Middle frontal gyrus (tissue), 1 donor: ENCODE results near the gene THSD7B.
"Not testable (repeated sequence)": the region's sequence is repeated elsewhere in the genome, so short reads cannot be mapped to it uniquely, and the experiment has no call there.

Experiments used
- DNase-seq: peaks from one replicate; pipeline ENCODE4 v3.0.0-alpha.2; 2015; ENCODE audit warnings: low spot score; ENCODE audit errors: extremely low spot score

The THSD7B gene

GRCh38 chr2:136935119-136935518, 169.8 kb downstream of the THSD7B start:
- DNase-seq = no peak

DNA sequence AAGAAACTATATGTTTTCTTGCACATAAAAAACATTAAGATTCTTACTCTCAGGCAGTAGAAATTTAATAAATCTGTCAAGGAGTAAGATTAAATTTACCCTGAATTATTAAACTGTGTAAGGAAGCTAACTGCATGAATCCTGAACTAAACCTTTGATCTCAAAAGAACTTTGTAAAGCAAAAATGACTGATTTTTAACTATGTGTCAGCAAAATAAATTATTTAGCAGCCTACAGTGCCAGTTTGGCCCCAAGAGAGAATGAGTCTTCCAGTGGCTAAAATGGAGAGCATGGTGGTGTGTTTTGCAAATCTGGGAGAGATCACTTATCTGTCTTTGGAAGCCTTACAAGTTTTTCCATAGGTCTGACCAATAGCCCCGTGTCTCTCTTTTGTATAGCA, 190.7 kb downstream of the THSD7B start:
- no peak for DNase-seq

- DNase-seq = no peak
Observed at GRCh38 chr2:136957044-136957443, 191.7 kb downstream of the THSD7B start.

DNA sequence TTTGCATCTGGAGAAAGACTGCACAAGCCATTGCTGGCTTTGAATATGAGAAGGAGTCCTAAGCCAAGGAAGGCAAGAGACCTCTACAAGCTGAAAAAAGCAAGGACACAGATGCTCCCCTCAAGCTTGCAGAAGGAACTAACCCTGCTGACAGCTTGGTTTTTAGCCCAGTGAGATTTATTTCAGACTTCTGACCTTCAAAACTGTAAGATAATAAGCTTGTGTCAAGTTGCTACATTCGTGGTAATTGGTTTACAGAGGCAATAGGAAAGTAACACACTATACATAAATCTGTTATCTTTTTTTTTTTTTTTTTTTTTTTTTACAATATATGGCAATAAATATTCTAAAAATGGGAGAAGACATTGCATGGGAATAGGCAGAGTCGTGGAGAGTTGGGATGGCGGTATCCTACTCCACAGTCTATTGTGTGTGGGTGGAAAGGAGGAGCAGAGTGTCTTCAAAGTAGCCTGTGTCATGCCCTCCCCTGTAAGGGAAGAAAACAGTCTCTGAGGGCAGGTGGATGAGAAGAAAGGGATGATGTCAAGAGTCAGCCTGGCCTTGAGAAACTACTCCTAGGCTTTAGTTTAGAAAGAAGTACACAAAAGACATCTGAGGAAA, 196.9 kb downstream of the THSD7B start:
- no peak for DNase-seq

DNA sequence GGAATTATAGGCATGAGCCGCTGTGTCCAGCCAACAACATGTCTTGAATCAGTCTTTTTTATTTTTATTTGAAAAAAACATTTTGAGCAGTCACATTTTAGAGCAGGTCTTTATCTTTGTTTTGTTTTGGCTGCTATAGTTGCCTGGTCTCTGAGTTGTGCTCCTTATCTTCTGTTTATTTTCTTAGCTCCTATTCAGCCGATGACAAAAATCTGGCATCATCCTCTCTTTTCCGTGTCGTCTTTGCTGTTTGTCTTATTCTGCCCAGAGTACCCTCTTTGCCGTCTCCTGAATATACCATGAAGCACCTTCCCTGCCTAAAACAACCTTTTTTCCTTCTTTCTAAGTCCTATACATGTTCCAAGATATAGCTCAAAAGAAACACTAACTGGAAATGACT, 201.1 kb downstream of the THSD7B start:
- no peak for DNase-seq

- DNase-seq = no peak
Observed at GRCh38 chr2:136980303-136980702, 215.0 kb downstream of the THSD7B start.

DNA sequence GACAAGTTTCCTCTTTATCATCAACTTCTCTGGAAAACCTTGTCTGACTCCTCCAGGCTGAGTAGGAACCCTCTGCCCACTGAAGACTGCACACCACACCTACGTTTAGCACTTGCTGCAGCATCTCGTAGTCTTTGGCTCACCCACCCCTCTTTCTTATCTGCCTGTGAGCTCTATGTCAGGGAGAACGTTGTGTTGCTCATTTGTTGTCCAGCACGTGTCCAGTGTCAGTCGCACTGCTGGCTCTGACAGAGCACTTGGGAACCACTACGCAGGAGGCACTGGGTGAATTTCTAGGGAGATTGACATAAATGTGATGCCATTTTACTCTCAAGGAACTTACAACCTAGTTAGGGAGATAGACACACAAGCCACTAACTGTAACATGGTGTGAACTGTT, 216.3 kb downstream of the THSD7B start:
- DNase-seq = not testable (repeated sequence)

GRCh38 chr2:136985044-136985443, 219.7 kb downstream of the THSD7B start:
- no peak for DNase-seq

DNA sequence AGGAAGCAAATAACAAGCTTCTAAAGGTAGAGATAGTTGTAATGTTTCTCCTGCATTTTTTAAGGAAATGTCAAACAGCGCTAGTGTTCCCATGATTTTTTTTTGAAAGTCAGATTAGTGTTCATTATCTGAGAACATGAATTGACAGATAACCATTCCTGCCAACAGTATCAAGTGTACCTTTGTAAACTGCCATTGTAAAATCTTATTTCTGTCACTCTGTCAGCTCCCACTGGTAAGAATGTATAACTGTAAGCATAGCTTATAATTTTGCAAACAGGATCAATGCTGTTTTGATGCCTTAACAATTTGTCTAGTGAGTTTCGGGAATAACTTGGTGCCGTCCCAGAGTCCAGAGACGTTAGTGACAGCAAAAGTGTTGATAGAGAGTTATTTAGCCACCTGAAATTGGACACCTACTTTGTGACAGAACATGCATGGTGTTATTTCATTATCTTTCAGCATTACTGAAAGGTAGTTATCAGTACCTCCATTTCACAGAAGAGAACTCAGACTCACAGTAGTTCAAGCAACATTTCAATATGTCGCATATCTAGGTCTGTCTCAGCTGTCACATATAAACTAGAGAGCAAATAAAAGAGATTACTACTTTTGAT, 221.4 kb downstream of the THSD7B start:
- no peak for DNase-seq

GRCh38 chr2:136990316-136990715, 225.0 kb downstream of the THSD7B start:
- no peak for DNase-seq

- no peak for DNase-seq
Observed at GRCh38 chr2:136994793-136995192, 229.4 kb downstream of the THSD7B start.

- no peak for DNase-seq
Observed at GRCh38 chr2:136997557-136997956, 232.2 kb downstream of the THSD7B start.

DNA sequence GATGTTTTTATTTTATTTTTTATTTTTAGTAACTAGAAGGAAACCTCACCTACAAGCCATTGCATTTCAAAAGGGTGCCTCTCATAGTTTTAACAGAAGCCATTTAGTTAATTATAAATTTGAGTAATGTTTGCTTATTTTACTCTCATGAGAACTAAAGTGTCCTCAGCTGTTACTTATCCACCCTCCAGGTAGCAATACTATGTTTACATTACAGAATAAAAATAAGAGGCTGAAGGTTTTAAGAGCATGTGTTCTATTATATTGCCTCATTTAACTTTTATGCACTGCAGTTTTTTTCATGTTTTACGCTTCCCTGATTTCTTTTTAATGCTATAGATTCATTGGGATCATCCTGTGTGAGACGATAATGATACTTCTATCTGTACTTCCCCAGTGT, 235.5 kb downstream of the THSD7B start:
- DNase-seq = no peak

- DNase-seq = no peak
Observed at GRCh38 chr2:137002896-137003295, 237.6 kb downstream of the THSD7B start.

- no peak for DNase-seq
Observed at GRCh38 chr2:137005210-137005609, 239.9 kb downstream of the THSD7B start.

- DNase-seq = no peak
Observed at GRCh38 chr2:137007938-137008337, 242.6 kb downstream of the THSD7B start.

DNA sequence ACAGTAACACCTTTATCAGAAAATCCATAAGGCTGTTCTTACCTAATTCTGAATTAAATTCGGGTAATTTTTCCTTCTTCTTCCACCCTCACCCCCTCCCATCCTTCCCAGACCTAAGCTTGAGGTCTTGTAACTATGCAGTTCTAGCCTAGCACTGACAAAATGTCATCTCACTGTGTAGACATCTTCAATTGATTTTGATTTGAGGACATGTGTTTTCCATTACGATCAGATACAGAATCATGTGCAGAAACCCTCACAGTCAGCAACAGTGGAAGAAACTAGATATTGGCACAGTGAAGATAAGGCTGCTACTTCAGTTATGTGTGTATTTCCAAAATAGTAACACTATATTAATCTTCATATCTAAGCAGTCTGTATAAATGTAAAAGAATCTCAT, 244.6 kb downstream of the THSD7B start:
- no peak for DNase-seq

- DNase-seq = no peak
Observed at GRCh38 chr2:137020452-137021196, 255.3 kb downstream of the THSD7B start.

GRCh38 chr2:137021763-137022162, 256.4 kb downstream of the THSD7B start:
- DNase-seq = no peak

- no peak for DNase-seq
Observed at GRCh38 chr2:137023205-137023604, 257.9 kb downstream of the THSD7B start.

GRCh38 chr2:137031731-137032130, 266.4 kb downstream of the THSD7B start:
- DNase-seq = no peak

DNA sequence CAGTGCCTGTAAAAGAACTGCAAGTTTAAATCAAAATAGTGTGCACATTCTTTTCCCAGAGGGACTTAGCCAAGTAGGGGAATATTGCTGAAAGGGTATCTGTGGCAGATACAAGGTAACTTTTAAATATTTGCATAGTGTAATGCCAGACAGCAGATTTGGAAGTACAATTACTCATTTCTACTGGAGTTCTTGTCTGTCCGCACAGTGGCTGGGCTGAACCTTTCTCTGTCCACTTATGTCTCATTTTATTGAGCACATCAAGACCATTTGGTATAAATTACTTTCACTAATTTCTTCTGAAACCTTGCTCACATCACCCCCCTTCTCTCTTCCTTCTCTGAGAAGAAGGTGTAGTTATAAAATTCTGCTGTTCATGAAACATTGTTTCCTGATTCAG, 271.3 kb downstream of the THSD7B start:
- no peak for DNase-seq
